HG02642 (cell line): ENCODE data around the gene BAG5.
A peak's percentile ranks its signal among the peaks of the same experiment; 100 is the strongest.

Experiments used
- ATAC-seq: cut with Tn5 transposase; IDR thresholded peaks from one replicate; pipeline ENCODE4 v1.9.1; 2021; ENCODE audit warnings: mild to moderate bottlenecking; ENCODE audit not compliant: unreplicated experiment, poor library complexity

BAG5 gene

DNA sequence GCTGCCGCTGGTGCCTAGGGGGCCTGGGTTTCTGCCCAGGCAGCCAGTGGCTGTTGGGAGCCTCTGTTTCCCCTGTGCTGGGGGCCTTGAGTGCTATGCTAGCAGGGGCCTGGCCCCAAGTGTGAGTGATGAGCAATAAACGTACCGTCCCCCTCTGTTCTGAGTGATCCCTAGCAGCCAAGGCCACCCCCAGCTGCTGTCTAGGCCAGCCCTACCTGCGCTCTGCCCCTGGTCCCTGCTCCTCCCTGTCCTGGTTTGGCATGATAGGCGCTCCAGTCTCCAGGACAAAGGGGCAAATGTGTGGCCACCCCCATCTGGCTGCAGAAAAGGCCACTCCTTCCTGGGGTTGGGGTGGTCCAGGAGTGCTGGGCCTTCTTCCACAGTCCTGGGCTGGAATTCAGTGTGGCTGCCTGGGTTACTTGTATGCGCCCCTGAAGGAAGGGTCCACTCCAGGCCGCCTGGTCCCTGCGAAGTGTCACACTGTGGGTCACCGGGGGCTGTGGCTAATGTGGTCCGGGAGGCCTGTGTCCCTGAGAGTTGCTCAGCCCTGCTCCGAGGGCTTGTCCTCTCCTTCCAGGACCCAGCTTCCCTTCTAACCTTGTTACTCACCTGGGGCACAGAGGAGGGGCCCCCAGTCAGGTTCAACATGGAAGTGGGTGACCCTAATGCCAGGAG, 26.4 kb downstream of the BAG5 start:
- no peak for ATAC-seq

DNA sequence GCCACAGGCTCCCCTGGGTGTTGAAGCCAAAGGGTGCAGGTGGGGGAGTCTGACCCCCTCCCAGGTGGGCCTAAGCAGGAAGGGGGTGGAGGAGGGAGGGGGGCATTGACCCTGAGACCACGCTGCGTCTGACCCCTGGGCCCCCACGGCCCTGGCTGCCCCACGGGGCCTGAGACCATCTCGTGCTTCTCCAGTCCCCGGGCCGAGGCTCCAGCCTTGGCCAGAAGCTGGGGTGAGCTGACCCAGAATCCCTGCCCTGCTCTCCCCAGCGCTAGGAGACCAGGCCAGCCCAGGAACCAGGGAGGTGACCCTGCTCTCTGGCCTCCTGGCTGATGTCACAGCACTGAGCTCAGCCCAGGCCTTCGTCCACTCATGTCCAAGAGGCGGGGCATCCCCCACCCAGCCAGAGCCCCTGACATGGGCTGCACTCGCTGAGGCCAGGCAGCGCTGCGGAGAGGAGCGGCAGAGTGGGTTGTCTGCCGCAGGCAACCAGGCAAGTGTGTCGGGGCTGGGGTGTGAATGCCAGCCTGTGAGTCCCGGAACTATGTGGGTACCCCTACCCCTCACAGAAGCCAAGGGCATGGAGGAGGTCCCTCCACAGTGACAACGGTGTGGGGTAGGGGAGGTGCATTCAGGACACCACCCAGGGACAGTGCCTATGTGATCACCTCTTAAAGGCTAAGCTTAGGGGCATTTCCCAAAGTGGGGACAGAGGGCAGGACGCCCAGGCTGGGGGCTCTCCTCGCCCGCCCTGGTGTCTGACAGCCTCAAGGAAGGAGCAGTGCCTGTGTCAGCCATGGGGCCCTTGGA, 27.2 kb downstream of the BAG5 start:
- no peak for ATAC-seq

DNA sequence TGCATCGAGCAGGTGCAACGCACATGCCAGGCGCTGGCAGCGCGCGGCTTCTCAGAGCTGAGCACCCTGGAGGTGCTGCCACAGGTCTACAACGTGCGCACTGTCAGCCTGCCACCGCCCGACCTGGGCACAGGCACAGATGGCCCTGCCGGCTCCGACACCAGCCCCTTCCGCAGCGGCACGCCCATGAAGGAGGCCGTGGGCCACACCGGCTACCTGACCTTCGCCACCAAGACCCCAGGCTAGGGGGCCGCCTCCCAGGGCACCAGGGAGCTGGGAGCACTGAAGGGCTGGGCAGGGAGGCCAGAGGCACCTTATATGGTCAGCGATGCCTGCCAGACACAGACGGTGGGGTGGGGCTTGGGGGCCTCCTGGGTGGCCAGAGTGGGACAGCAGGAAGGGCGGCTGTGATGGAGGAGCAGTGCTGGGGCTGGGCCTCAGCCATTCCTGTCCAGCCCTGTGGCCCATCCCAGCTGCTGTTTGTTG, 27.8 kb downstream of the BAG5 start:
- ATAC-seq = no peak

DNA sequence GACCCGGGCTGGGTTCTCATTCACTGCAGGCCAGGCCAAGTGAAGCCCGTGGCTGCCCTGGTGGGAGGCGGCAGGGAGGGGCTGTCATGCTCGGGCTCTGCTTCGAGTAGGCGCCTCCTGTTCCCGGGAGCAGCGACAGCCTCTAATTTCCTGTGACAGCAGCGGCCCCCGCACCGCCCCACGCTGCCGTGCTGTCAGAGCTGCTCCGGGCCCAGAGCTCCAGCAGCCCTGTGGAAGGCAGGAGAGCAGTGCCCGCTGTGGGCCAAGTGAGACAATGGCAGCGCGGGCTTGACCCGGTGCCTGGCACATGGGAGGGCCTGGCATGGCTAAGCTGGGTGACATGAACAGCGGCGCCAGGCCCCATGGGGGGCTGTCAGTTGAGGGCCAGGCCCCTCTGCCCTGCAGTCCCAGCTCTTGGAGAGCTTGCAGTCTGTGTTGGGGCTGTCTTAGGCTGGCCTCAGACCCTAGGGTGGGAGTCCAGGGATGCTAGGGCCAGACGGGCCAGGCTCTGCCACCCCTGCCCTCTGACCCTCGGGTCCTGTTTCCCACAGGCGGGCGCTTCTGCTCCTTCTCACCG, 28.4 kb downstream of the BAG5 start:
- no peak for ATAC-seq

DNA sequence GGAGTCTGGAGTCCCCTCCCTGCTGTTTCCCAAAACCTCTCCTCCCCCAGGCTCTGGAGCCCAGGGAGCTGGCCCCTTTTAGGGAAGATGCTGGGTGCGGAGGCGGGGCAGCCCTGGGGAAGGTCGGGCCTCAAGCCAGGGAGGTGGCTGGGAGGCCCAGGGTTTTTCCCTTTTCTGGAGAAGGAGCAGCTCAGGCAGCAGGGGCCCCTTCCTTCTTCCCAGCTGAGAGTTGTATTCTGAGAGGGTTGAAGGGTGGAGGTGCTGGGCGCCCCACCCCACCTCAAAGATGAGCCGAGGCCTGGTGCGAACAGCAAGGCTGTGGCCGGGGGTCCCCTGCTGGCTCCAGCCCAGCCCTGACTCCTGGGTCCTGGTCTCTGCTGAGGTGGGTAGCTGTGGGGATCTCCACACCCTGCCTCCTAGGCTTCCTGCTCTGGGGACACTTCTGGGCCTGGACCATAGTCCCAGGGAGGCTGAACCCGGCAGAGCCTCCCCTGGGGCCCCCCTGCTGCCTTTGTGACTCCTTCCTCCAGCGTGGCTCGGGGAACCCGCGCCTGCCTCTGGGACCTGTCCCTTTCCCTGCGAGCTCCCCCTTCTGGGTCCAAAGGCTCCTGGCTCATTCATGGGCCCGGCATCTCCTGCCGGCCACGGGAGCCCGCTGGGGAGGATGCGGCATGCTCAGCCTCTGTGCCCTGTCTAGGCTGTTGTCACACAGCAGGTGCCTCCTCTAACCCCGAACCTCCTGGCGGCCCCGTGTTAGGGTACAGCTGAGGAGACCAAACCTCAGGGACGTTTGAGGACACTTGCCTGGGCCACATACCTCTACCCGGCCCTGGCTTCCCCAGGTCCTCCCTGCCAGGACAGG, 29.1 kb downstream of the BAG5 start:
- no peak for ATAC-seq

DNA sequence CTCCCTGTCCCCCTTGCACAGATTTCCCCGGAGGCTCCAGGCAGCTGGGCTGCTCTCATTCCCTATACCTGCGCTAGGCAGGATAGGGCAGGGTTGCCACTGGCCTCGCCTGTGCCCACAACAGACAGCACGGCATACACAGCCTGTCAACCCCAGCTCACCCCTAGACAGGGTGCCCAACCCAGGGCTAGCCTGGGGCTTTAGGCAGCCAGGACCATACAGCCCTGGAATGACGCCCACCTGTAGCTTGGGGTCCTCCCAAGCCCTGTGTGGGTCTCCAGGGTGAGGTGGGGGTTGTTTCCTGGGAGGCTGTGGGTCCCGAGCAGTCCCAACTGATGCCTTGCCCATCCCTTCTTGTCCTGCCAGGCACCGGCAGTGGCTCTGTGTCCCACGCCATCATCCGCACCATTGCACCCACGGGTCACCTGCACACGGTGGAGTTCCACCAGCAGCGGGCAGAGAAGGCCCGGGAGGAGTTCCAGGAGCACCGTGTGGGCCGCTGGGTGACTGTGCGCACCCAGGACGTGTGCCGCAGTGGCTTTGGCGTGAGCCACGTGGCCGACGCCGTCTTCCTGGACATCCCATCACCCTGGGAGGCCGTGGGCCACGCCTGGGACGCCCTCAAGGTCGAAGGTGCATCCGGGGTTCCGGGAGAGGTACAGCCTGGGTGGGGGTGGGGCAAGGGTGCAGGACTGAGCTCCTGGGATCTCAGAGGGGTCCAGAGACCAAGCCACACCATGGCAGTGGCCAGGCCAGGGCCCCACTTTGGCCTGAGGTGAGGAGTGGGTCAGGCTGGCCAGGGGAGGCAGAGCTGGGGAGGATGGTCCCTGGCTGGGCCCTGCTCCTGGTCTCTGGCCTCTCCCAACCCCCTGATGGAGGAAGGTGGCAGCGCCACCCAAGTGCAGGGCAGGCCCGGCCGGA, 30.0 kb downstream of the BAG5 start:
- no peak for ATAC-seq

DNA sequence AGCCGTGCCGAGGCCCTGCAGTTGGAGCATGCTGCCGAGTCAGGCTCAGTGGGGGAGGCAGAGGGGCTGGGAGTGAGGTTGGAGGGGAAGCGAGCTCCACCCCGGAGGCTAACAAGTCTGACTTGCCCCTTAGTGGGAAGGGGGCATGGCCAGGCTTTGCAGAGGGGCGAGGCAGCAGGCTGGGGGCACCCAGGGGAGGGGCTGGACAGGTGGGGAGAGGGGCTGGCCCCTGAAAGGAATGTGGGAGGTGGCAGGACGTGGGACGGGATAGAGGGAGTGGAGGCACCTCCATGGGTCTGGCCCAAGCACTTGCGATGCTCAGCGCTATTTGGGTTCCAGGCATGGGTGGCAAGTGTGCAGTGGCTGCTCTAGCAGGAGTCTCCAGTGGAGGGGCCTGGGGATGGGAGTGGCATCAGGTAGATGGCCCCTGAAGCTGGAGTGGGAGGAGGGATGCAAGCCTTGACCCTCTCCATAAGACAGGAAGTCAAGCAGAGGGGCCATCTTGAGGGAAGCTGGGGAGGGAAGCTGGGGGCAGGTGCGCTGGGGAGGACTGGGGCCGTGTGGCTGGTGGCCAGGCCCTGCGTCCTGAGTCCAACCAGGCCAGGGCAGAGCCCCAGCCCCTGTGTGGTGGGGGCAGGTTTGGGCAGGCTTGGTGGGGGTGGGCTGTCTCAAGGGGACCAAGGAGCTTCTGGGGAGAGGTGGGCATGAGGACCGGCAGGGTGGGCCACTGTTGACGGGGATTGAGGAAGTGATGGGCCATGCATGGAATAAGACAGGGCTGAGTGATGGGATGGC, 30.8 kb downstream of the BAG5 start:
- ATAC-seq = no peak

DNA sequence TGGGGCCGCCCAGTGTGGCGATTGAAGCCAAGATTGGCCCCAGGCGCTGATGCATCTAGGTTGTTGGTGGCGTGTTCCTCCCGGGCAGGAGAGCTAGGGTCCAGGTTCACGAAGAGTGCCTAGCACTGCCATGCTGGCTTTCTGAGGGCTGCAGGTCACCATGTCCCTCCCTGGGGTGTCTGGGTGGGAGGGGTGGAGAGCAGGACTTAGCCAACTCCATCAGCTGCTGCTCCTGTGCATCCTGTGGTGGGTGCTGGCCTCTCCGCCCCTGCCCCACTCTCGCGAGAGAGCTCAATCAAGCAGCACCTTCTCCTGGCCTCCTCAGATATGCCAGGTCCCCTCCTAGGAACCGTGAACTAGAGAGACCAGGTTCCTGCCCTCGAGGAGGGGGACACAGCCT, 31.6 kb downstream of the BAG5 start:
- ATAC-seq = no peak

DNA sequence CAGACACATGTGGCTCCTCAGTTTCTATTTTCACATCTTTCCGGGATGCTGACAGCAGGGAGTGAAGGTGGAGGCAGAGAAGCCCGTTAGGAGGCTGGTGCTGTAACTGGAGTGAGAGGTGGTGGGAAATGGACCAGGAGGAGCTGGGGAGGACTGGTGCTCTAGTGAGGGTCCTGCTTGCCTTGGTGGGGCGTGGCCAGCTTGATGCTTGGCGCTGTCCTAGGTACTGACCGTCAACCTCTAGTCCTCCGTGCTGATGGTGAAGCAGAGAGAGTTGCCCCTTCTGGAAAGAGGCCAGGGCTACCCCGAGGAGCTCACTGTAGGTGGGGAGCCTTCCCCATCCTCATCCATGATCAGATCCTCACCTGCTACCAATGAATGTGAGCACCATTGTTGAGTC, 32.1 kb downstream of the BAG5 start:
- no peak for ATAC-seq

DNA sequence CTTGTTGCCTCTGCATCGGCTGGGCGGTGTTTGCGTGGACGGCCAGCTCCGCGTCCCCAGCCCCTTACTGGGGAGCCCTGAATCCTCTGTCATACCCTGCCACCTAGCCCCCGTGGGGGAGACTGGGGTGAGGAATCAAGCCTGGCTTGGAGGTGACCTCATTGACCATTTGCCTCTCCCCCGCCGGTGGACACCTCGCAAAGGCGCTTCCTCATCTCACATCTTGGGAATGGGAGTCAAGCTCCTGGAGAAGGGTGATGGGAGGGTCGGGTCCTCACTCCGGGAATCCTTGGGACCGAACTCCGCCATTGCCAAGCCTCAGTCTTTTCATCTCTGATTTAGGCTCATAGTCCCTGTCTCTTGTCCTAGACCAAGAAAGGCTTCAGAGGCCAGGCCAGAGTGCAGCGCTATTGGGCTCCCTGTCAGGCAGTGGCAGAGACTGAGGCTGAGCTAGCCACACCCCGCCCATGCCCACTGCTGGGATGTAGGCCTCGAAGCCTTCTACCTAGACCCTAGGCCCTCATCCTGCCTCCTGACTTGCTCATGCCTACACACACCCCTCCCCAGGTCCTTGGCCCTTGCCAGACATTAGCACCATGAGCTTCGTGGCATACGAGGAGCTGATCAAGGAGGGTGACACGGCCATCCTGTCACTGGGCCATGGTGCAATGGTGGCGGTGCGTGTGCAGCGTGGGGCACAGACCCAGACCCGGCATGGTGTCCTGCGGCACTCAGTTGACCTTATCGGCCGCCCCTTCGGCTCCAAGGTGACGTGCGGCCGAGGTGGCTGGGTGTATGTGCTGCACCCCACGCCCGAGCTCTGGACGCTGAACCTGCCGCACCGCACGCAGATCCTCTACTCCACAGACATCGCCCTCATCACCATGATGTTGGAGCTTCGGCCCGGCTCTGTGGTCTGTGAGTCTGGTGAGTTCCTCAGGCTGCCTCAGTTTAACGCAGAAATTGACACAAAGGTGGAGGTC, 32.8 kb downstream of the BAG5 start:
- ATAC-seq = no peak

DNA sequence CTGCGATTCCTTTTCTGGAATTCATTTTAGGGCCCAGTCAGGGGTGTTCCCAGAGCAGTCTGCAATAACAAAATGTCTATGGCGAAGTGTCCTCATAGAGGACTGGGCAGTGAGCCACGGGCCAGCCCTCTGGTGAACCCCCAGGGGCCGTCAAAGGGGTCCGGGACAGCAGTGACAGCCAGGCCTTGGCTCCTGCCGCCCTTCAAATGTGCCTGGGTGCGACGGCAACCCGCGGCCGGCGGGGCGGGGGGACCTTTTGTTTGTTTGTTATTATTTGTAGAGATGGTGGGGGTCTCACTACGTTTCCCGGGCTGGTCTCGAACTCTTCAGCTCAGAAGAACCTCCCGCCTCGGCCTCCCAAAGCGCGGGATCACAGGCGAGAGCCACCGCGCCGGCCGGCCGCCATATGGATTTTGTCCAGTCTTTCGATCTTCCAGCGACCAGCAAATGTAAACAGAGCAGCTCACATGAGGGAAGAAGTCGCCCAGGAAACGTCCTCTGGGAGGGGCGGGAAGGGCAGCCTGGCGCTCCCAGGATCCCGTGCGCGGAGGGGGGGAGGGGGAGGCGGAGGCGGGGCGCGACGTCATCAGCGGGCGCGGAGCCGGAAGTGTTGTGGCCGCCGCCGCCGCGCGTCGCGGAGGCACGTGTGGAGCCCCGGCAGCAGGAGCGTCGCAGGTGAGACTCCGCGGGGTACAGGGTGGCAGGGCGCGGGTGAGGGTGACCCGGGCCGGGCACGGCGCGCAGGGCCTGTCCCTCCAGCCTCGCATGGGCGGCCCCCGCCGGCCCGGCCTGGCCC, 33.7 kb downstream of the BAG5 start, which contains the start of gene TRMT61A:
TSS of gene TRMT61A (plus strand) at position 610 of the 796 bp plus-strand sequence. CDS start 783 bp downstream, outside the sequence.
- ATAC-seq = peak; percentile 51

DNA sequence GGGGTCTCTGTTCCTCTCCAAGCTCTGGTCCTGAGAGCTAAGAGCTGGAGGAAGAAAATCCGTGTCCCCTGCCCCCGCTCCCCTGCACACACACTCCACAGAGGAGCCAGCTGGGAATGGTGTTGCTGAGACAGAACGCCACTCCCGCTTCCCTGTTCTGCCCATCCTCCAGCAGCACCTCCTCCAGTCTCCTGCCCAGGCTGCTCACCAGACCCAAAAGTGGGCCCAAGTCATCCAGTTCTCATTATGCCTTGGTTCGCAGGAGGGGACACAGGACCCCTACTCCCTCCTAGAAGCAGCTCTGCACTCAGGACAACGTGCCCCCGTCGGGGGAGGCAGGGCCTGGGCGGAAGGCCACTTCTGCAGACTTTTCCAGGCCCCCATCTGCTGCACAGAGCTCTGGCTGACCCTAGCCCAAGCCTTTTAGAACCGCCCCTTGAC, 34.3 kb downstream of the BAG5 start:
- ATAC-seq = no peak

DNA sequence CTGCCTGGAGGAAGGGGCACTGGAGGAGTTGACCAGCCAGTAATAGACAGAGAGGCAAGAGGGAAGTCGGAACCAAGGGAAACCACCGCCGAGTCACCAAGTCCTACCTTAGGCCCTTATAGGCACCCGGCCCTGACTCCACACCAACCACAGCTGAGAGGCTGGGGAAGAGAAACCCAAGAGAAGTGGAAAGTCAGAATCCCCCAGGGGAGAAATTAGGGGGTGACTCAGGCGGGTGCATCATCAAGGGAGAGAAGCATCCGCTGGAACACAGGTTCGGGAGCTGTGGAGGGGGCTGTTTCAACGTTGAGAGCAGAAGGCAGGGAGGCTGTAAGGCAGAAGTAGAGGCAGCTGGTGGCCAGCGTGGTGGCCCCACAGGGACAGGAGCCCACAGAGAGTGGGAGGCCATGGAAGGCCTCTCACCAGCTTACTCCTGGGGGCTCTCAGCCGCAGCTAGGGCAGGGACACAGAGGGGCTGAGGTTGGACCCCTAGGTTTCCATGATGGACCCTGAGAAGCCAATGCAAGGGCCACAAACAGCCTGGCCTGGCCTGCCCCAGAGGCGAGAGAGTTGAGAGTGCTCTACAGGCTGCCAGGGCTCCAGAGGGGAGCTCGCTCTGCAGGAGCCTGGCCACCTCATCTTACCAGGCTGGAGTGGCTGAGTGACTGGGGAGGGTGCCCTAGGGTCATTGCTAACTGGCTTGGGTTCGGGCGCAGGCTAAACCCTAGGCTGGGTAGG, 34.9 kb downstream of the BAG5 start:
- peak; percentile 55 for ATAC-seq

DNA sequence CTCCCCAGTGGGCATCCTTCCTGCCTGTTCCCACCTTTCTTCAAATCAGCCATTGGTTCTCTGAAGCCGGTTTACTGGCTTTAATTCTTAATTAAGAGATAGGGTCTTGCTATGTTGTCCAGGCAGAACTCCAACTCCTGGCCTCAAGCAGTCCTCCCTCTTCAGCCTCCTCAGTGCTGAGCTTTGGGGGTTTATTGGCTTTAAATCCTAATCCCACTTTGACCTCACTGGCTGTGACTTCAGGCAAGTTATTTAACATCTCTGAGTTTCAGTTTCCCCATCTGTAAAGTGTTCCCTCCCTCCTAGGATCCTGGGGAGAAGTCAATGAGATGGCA, 35.6 kb downstream of the BAG5 start:
- ATAC-seq = no peak

DNA sequence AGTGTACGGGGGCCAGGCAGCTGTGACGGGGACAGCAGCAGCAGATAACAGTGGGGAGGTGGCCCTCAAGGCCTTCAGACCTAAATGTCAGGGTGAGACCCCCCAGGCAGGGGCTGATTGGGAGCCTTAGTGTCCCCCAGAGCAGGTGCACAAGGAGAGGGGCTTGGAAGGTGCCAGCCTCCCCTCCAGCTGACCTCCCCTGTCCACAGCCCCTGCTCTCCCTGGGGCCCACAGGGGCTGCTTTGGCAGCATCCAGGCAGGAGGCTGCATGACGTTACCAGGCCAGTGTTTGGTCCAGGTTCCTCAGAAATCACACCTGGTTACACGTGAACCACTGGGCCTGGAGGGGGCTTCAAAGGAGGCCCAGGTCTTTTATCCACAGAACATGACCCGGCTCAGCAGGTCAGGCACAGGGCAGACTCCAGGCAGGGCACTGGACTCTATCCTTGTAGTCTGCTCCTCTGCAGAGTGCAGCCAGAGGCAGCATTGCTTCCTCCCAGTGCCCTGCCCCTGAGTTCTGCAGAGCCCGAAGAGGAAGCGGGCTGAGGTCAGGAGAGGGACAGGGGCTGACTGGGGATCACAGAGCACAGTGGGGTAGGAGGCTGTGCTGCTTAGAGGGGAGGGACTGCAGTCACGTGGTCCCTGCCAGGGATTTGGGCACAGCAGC, 36.1 kb downstream of the BAG5 start:
- no peak for ATAC-seq
